ENCODE measurements around the gene MOB1B.

The MOB1B gene

DNA sequence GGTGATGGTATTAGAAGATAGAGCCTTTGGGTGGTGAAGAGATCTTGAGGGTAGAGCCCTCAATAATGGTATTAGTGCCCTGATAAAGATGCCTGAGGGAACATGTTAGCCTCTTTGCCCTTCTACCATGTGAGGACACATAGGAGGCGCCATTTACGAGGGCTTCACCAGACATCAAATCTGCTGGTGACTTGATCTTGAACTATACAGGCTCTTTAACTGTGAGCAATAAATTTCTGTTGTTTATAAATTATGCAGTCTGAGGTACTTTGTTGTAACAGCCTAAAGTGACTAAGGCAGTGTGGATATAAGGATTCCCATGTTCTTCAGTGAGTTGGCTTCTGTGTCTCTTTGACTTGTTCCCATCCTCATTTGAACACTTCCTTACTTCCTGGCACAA lies 11.8 kb downstream of the MOB1B start:
- Histone ChIP-seq H3K9me3 (ENCODE audit: control insufficient read depth in 2 of 2, low read length in 2 of 2) (no peaks in the 10 kb centered on the region), H3K4me1 (ENCODE audit: control insufficient read depth in 2 of 2, insufficient read depth in 2 of 2, low read length in 2 of 2) (peaks cover 0 to 3% of the 10 kb centered on the region in 2 donors), H3K27ac (ENCODE audit: low read depth in 2 of 2, low read length in 2 of 2) (no peak overlapping the region), H3K27me3 (ENCODE audit: control insufficient read depth in 2 of 2, insufficient read depth in 2 of 2, low read length in 2 of 2) (no peaks in the 10 kb centered on the region), H3K36me3 (ENCODE audit: control insufficient read depth in 2 of 2, insufficient read depth in 2 of 2, low read length in 2 of 2) (peaks cover 0 to 1% of the 10 kb centered on the region in 2 donors), H3K4me3 (ENCODE audit: low read length in 2 of 2) (no peak overlapping the region), H3K9ac (ENCODE audit: low read depth in 1 of 2, low read length in 2 of 2) (no peak overlapping the region)

GRCh38 chr4:70914631-70915030 lies 12.5 kb downstream of the MOB1B start:
- Histone ChIP-seq H3K36me3 (ENCODE audit: control insufficient read depth in 2 of 2, insufficient read depth in 2 of 2, low read length in 2 of 2) (peaks cover 0 to 1% of the 10 kb centered on the region in 2 donors), H3K9ac (ENCODE audit: low read depth in 1 of 2, low read length in 2 of 2) (no peak overlapping the region), H3K4me3 (ENCODE audit: low read length in 2 of 2) (no peak overlapping the region), H3K4me1 (ENCODE audit: control insufficient read depth in 2 of 2, insufficient read depth in 2 of 2, low read length in 2 of 2) (peaks cover 0 to 3% of the 10 kb centered on the region in 2 donors), H3K9me3 (ENCODE audit: control insufficient read depth in 2 of 2, low read length in 2 of 2) (no peaks in the 10 kb centered on the region), H3K27me3 (ENCODE audit: control insufficient read depth in 2 of 2, insufficient read depth in 2 of 2, low read length in 2 of 2) (no peaks in the 10 kb centered on the region), H3K27ac (ENCODE audit: low read depth in 2 of 2, low read length in 2 of 2) (no peak overlapping the region)

DNA sequence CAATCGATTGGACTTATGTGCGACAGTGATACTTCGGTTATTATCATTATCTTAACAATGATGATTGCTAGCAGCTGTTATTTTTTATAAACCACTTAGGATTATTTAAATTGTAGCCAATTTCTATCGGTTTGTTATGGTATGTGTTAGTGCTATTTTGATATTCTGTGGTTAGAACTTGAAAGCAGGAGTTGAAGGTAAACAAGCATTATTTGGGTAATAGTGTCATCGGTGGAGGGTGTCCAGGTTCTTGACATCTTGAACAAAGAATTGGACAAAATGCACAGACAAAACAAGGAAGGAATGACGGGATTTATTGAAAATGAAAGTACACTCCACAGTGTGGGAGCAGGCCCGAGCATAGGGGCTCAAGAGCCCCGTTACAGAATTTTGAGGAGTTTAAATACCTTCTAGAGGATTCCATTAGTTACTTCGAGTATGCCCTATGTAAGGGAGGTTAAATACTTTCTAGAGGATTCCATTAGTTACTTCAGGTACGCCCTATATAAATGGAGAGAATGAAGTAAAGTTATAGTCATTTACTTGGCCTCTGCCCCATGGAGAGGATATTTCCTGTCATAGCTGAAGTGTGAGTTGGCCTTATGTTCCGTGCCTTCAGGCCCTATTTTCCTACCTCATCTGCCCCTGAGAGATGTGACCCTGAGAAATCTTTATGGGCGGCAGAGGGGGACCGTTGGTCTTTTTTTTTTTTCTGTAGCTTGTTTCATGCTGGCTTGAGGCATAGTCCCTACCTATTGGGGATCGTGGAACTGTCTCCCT lies 13.1 kb downstream of the MOB1B start:
- Histone ChIP-seq H3K9me3 (ENCODE audit: control insufficient read depth in 2 of 2, low read length in 2 of 2) (no peaks in the 10 kb centered on the region), H3K9ac (ENCODE audit: low read depth in 1 of 2, low read length in 2 of 2) (no peak overlapping the region), H3K4me3 (ENCODE audit: low read length in 2 of 2) (no peak overlapping the region), H3K27me3 (ENCODE audit: control insufficient read depth in 2 of 2, insufficient read depth in 2 of 2, low read length in 2 of 2) (no peaks in the 10 kb centered on the region), H3K4me1 (ENCODE audit: control insufficient read depth in 2 of 2, insufficient read depth in 2 of 2, low read length in 2 of 2) (peaks cover 0 to 3% of the 10 kb centered on the region in 2 donors), H3K36me3 (ENCODE audit: control insufficient read depth in 2 of 2, insufficient read depth in 2 of 2, low read length in 2 of 2) (peaks cover 0 to 1% of the 10 kb centered on the region in 2 donors), H3K27ac (ENCODE audit: low read depth in 2 of 2, low read length in 2 of 2) (no peak overlapping the region)

- Histone ChIP-seq H3K9ac (ENCODE audit: low read depth in 1 of 2, low read length in 2 of 2) (no peak overlapping the region), H3K27me3 (ENCODE audit: control insufficient read depth in 2 of 2, insufficient read depth in 2 of 2, low read length in 2 of 2) (no peaks in the 10 kb centered on the region), H3K4me1 (ENCODE audit: control insufficient read depth in 2 of 2, insufficient read depth in 2 of 2, low read length in 2 of 2) (peaks cover 0 to 3% of the 10 kb centered on the region in 2 donors), H3K9me3 (ENCODE audit: control insufficient read depth in 2 of 2, low read length in 2 of 2) (no peaks in the 10 kb centered on the region), H3K36me3 (ENCODE audit: control insufficient read depth in 2 of 2, insufficient read depth in 2 of 2, low read length in 2 of 2) (peaks cover 0 to 1% of the 10 kb centered on the region in 2 donors), H3K27ac (ENCODE audit: low read depth in 2 of 2, low read length in 2 of 2) (no peak overlapping the region), H3K4me3 (ENCODE audit: low read length in 2 of 2) (no peak overlapping the region)
Measured at GRCh38 chr4:70915874-70916559, 13.8 kb downstream of the MOB1B start.

GRCh38 chr4:70920592-70920991 lies 18.4 kb downstream of the MOB1B start:
- H3K4me1 ChIP-seq (ENCODE audit: control insufficient read depth in 2 of 2, insufficient read depth in 2 of 2, low read length in 2 of 2) = no peaks in the 10 kb centered on the region
- no peak overlapping the region for H3K9ac ChIP-seq (ENCODE audit: low read depth in 1 of 2, low read length in 2 of 2)
- H3K27me3 ChIP-seq (ENCODE audit: control insufficient read depth in 2 of 2, insufficient read depth in 2 of 2, low read length in 2 of 2) = no peaks in the 10 kb centered on the region
- H3K27ac ChIP-seq (ENCODE audit: low read depth in 2 of 2, low read length in 2 of 2) = no peak overlapping the region
- no peaks in the 10 kb centered on the region for H3K36me3 ChIP-seq (ENCODE audit: control insufficient read depth in 2 of 2, insufficient read depth in 2 of 2, low read length in 2 of 2)
- no peak overlapping the region for H3K4me3 ChIP-seq (ENCODE audit: low read length in 2 of 2)
- H3K9me3 ChIP-seq (ENCODE audit: control insufficient read depth in 2 of 2, low read length in 2 of 2) = no peaks in the 10 kb centered on the region

DNA sequence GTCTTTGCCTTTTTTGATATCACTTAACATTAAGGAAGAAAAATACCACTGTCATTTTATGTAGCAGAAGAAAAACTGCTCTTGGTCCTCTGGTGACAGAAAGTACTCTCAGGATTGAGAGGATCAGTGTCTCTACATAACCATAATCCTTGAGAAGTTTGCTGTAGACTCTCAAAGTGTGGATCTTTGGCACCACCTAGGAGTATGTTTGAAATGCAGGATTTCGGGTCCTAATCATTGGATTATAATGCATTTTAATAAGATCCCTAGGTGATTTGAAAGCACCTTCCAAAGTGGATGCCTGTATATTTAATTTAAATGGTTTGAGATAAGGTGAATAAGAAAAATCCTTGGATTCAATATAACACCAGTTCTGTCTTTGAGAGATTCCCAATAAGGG lies 23.2 kb downstream of the MOB1B start:
- Histone ChIP-seq H3K27me3 (ENCODE audit: control insufficient read depth in 2 of 2, insufficient read depth in 2 of 2, low read length in 2 of 2) (no peaks in the 10 kb centered on the region), H3K9ac (ENCODE audit: low read depth in 1 of 2, low read length in 2 of 2) (no peak overlapping the region), H3K4me3 (ENCODE audit: low read length in 2 of 2) (no peak overlapping the region), H3K9me3 (ENCODE audit: control insufficient read depth in 2 of 2, low read length in 2 of 2) (no peaks in the 10 kb centered on the region), H3K4me1 (ENCODE audit: control insufficient read depth in 2 of 2, insufficient read depth in 2 of 2, low read length in 2 of 2) (no peaks in the 10 kb centered on the region), H3K36me3 (ENCODE audit: control insufficient read depth in 2 of 2, insufficient read depth in 2 of 2, low read length in 2 of 2) (no peaks in the 10 kb centered on the region), H3K27ac (ENCODE audit: low read depth in 2 of 2, low read length in 2 of 2) (no peak overlapping the region)

DNA sequence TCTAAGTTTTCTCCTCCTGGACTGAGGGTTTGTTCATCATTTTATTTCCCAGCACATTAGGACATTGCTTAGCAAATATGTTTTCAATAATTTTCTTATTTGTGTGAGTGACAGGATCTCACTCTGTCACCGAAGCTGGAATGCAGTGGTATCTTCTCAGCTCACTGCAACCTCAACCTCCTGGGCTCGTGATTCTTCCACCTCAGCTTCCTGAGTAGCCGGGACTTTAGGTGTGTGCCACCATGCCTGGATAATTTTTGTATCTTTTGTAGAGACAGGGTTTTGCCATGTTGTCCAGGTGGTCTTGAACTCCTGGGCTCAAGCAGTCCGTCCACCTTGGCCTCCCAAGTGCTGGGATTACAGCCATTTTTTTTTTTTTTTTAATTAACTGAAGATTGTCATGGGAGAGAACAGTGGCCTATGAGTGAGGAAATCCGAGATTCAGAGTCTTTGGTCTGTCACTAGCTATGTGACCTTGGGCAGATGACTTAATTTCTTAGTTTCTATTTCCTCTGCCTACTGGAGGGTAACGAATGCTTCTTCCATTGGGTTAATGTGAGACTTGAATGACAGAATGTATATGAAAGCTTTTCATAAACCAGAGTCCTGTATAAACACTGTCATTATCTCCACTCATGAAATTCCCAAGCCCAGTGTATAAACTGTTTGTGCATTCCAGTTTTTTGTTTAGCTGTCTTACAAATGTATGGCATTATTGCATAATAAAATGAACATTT lies 23.9 kb downstream of the MOB1B start:
- Histone ChIP-seq H3K27me3 (ENCODE audit: control insufficient read depth in 2 of 2, insufficient read depth in 2 of 2, low read length in 2 of 2) (no peaks in the 10 kb centered on the region), H3K4me1 (ENCODE audit: control insufficient read depth in 2 of 2, insufficient read depth in 2 of 2, low read length in 2 of 2) (no peaks in the 10 kb centered on the region), H3K36me3 (ENCODE audit: control insufficient read depth in 2 of 2, insufficient read depth in 2 of 2, low read length in 2 of 2) (no peaks in the 10 kb centered on the region), H3K9ac (ENCODE audit: low read depth in 1 of 2, low read length in 2 of 2) (no peak overlapping the region), H3K27ac (ENCODE audit: low read depth in 2 of 2, low read length in 2 of 2) (no peak overlapping the region), H3K4me3 (ENCODE audit: low read length in 2 of 2) (no peak overlapping the region), H3K9me3 (ENCODE audit: control insufficient read depth in 2 of 2, low read length in 2 of 2) (no peaks in the 10 kb centered on the region)

- no peak overlapping the region for H3K4me3 ChIP-seq (ENCODE audit: low read length in 2 of 2)
- no peaks in the 10 kb centered on the region for H3K4me1 ChIP-seq (ENCODE audit: control insufficient read depth in 2 of 2, insufficient read depth in 2 of 2, low read length in 2 of 2)
- H3K36me3 ChIP-seq (ENCODE audit: control insufficient read depth in 2 of 2, insufficient read depth in 2 of 2, low read length in 2 of 2) = no peaks in the 10 kb centered on the region
- no peak overlapping the region for H3K27ac ChIP-seq (ENCODE audit: low read depth in 2 of 2, low read length in 2 of 2)
- no peak overlapping the region for H3K9ac ChIP-seq (ENCODE audit: low read depth in 1 of 2, low read length in 2 of 2)
- no peaks in the 10 kb centered on the region for H3K27me3 ChIP-seq (ENCODE audit: control insufficient read depth in 2 of 2, insufficient read depth in 2 of 2, low read length in 2 of 2)
- no peaks in the 10 kb centered on the region for H3K9me3 ChIP-seq (ENCODE audit: control insufficient read depth in 2 of 2, low read length in 2 of 2)
Measured at GRCh38 chr4:70927502-70928137, 25.5 kb downstream of the MOB1B start.

DNA sequence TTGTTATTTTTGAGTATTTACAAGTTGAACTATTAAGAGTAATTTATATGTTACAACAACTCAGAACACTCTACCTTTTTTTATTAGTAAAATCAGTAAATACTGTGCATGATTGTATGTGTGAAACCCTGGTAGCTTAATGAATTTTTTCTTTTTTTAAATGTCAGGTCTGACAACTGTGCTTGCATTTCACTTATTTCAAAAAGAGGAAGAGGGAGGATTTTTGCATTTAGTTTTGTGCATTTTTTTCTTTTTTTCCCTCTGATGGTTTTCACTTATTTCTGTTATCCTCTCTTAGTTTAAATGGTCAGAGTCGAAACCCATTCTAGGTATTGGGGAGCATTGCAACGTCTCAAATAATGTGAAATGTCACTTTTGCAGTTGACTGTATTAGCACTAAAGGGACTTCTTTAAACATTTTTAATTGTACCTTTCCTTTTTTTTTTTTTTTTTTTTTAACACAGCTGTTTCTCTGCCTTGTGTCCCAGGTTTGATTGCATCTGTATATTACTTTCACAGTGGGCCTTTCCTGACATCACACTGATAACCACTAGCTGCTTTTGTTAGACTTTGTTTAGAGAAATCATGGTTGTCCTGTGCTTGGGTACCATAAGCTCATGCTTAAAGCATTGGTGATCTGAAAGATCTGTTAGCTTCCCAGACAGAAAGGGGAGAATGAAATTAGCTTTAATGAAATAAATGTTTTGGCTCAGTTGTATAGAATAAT lies 28.5 kb downstream of the MOB1B start:
- Histone ChIP-seq H3K27me3 (ENCODE audit: control insufficient read depth in 2 of 2, insufficient read depth in 2 of 2, low read length in 2 of 2) (no peaks in the 10 kb centered on the region), H3K27ac (ENCODE audit: low read depth in 2 of 2, low read length in 2 of 2) (no peak overlapping the region), H3K9ac (ENCODE audit: low read depth in 1 of 2, low read length in 2 of 2) (no peak overlapping the region), H3K4me1 (ENCODE audit: control insufficient read depth in 2 of 2, insufficient read depth in 2 of 2, low read length in 2 of 2) (no peaks in the 10 kb centered on the region), H3K9me3 (ENCODE audit: control insufficient read depth in 2 of 2, low read length in 2 of 2) (no peaks in the 10 kb centered on the region), H3K36me3 (ENCODE audit: control insufficient read depth in 2 of 2, insufficient read depth in 2 of 2, low read length in 2 of 2) (no peaks in the 10 kb centered on the region), H3K4me3 (ENCODE audit: low read length in 2 of 2) (no peak overlapping the region)
